Measurements from ENCODE around the gene ARPC1A. TPM values are rescaled to one million over a fixed set of nuclear protein-coding genes. Genes with fewer than 3 reads are reported as not detected.
A peak's percentile ranks its signal among the peaks of the same experiment; 100 is the strongest.
"Not testable (repeated sequence)": the region's sequence is repeated elsewhere in the genome, so short reads cannot be mapped to it uniquely, and the experiment has no call there.

Gene ARPC1A
- total RNA-seq, 1 donor from 2014 or later = 139 TPM

GRCh38 chr7:99312316-99313203 lies 13.1 kb upstream of the ARPC1A start:
- intact Hi-C loops (cut with DNase I) = loop anchor here (1.0 kb wide), 1 partner anchor 272 kb away; no protein-coding TSS in a partner anchor
- DNase-seq (ENCODE audit: missing footprints) (no peak), ATAC-seq (peak; percentile 60)

- ATAC-seq (no peak), DNase-seq (ENCODE audit: missing footprints) (no peak)
- intact Hi-C loops (cut with DNase I) = loop anchor here (1.0 kb wide), 1 partner anchor 273 kb away; no protein-coding TSS in a partner anchor
Measured at GRCh38 chr7:99313204-99313573, 12.5 kb upstream of the ARPC1A start.

GRCh38 chr7:99314504-99314903 lies 11.2 kb upstream of the ARPC1A start:
- no peak for ATAC-seq
- intact Hi-C loops (cut with DNase I) = no loop called here
- DNase-seq (ENCODE audit: missing footprints) = no peak

GRCh38 chr7:99320371-99320770 lies 5.3 kb upstream of the ARPC1A start:
- intact Hi-C loops (cut with DNase I) = loop anchor here (10.0 kb wide), 1 partner anchor 176 kb away; the partner anchor contains the start of gene SMURF1
- DNase-seq (ENCODE audit: missing footprints) (no peak), ATAC-seq (no peak)

- not testable (repeated sequence) for DNase-seq (ENCODE audit: missing footprints); ATAC-seq
- intact Hi-C loops (cut with DNase I) = loop anchor here (10.0 kb wide), 1 partner anchor 178 kb away; the partner anchor contains the start of gene SMURF1
Measured at GRCh38 chr7:99322659-99323058, 3.0 kb upstream of the ARPC1A start.

- DNase-seq (ENCODE audit: missing footprints) (no peak), ATAC-seq (no peak)
- intact Hi-C loops (cut with DNase I) = loop anchor here (10.0 kb wide), 1 partner anchor 180 kb away; the partner anchor contains the start of gene SMURF1
Measured at GRCh38 chr7:99324559-99324958, 1.1 kb upstream of the ARPC1A start.

GRCh38 chr7:99325001-99325493 lies 651 bp upstream of the ARPC1A start:
- peak; percentile 1 for ATAC-seq

GRCh38 chr7:99326408-99326782 lies 697 bp downstream of the ARPC1A start:
- intact Hi-C loops (cut with DNase I) = loop anchor here (5.0 to 10.0 kb wide), 2 partner anchors 81 to 182 kb away; partner anchors contain the start of genes BUD31, PDAP1 and SMURF1
- ATAC-seq (no peak), DNase-seq (ENCODE audit: missing footprints) (no peak)

More at GRCh38 chr7:99325001-99325493, 651 bp upstream of the ARPC1A start:
- no peak for DNase-seq (ENCODE audit: missing footprints)
- intact Hi-C loops (cut with DNase I) = loop anchor here (5.0 to 10.0 kb wide), 2 partner anchors 82 to 180 kb away; partner anchors contain the start of genes BUD31, PDAP1 and SMURF1

GRCh38 chr7:99330314-99330961 lies 4.7 kb downstream of the ARPC1A start:
- not testable (repeated sequence) for ATAC-seq; DNase-seq (ENCODE audit: missing footprints)
- intact Hi-C loops (cut with DNase I) = loop anchor here (5.0 kb wide), 1 partner anchor 42 kb away; the partner anchor contains the start of gene ARPC1B

GRCh38 chr7:99331002-99331401 lies 5.3 kb downstream of the ARPC1A start:
- ATAC-seq (no peak), DNase-seq (ENCODE audit: missing footprints) (no peak)
- intact Hi-C loops (cut with DNase I) = loop anchor here (5.0 kb wide), 1 partner anchor 41 kb away; the partner anchor contains the start of gene ARPC1B

GRCh38 chr7:99339595-99339994 lies 13.9 kb downstream of the ARPC1A start:
- intact Hi-C loops (cut with DNase I) = no loop called here
- ATAC-seq (no peak), DNase-seq (ENCODE audit: missing footprints) (no peak)

GRCh38 chr7:99340659-99341058 lies 15.0 kb downstream of the ARPC1A start:
- no peak for DNase-seq (ENCODE audit: missing footprints)
- intact Hi-C loops (cut with DNase I) = no loop called here
- no peak for ATAC-seq

GRCh38 chr7:99344061-99344647 lies 18.5 kb downstream of the ARPC1A start:
- DNase-seq (ENCODE audit: missing footprints) (peak; percentile 68), ATAC-seq (no peak)
- intact Hi-C loops (cut with DNase I) = no loop called here

GRCh38 chr7:99350641-99351040 lies 24.9 kb downstream of the ARPC1A start:
- intact Hi-C loops (cut with DNase I); ATAC-seq; DNase-seq (ENCODE audit: missing footprints): not testable (repeated sequence)

GRCh38 chr7:99352247-99352646 lies 26.5 kb downstream of the ARPC1A start:
- no peak for DNase-seq (ENCODE audit: missing footprints)
- intact Hi-C loops (cut with DNase I) = no loop called here
- no peak for ATAC-seq

GRCh38 chr7:99355098-99355497 lies 29.4 kb downstream of the ARPC1A start:
- ATAC-seq (no peak), DNase-seq (ENCODE audit: missing footprints) (no peak)
- intact Hi-C loops (cut with DNase I) = no loop called here

GRCh38 chr7:99357701-99358490 lies 32.2 kb downstream of the ARPC1A start:
- no peak for DNase-seq (ENCODE audit: missing footprints)
- intact Hi-C loops (cut with DNase I) = no loop called here
- ATAC-seq = peak; percentile 16

GRCh38 chr7:99358521-99358920 lies 32.8 kb downstream of the ARPC1A start:
- intact Hi-C loops (cut with DNase I); ATAC-seq; DNase-seq (ENCODE audit: missing footprints): not testable (repeated sequence)
